NT2/D1 (cell line): Measurements from ENCODE around the gene WNT9B.

Experiments used
- SUZ12 ChIP-seq: IDR thresholded peaks from 2 replicates; pipeline ENCODE4 v1.6.1; 2011; ENCODE audit not compliant: insufficient read length, insufficient read depth; ENCODE audit errors: extremely low read depth
- YY1 ChIP-seq: IDR thresholded peaks from 2 replicates; pipeline ENCODE4 v1.6.1; 2011; ENCODE audit not compliant: insufficient read length, insufficient read depth
- ZNF274 ChIP-seq: IDR thresholded peaks from 2 replicates; pipeline ENCODE4 v1.6.1; 2011; ENCODE audit warnings: mild to moderate bottlenecking, low read depth, low read length

GRCh38 chr17:46818929-46819859 lies 32.2 kb upstream of the WNT9B start:
- no peak for TF ChIP-seq YY1
- no peak for TF ChIP-seq ZNF274
- TF ChIP-seq SUZ12: peak; percentile 11
